IMR-90 (cell line): ENCODE data around the gene HECW1. TPM values are rescaled to one million over a fixed set of nuclear protein-coding genes. Genes with fewer than 3 reads are reported as not detected.

Experiments
- ATAC-seq: fragments of 200-7000 bp; cut with Tn5 transposase; 2 replicates; pipeline ENCODE4 v1.9.1; 2020; ENCODE audit warnings: low read depth, mild to moderate bottlenecking, moderate library complexity
- BruUV-seq: library from RNA; stranded (reverse); fragments of 400-500 nt; replicated peaks from 2 replicates; lab custom pipeline; 2021; lab: Mats Ljungman, UMichigan
- CTCF ChIA-PET: fragments of 300-600 bp; formaldehyde crosslinking; extraction: SDS; loops from one replicate; lab custom pipeline; 2021; ENCODE audit warnings: antibody characterized with exemption; lab: Yijun Ruan, JAX
- POLR2A ChIA-PET: fragments of 300-600 bp; sonication (Branson Sonifier 250); formaldehyde crosslinking; loops from one replicate; lab custom pipeline; 2022; ENCODE audit warnings: antibody characterized with exemption; ENCODE audit not compliant: unreplicated experiment; lab: Charles Lee
- DNase-seq: peaks from one replicate; pipeline ENCODE4 v3.0.0; 2013
- H2AFZ ChIP-seq: replicated peaks from 2 replicates; pipeline ENCODE3; 2013; ENCODE audit warnings: low read length, mild to moderate bottlenecking; ENCODE audit not compliant: poor library complexity
- H2AK5ac ChIP-seq: 2 replicates; pipeline ENCODE4 v1.6.1; 2013; ENCODE audit warnings: low read depth, low read length, inconsistent platforms
- H2AK9ac ChIP-seq: replicated peaks from 2 replicates; pipeline ENCODE3; 2013; ENCODE audit warnings: mild to moderate bottlenecking, low read depth, low read length, moderate library complexity; ENCODE audit not compliant: poor library complexity
- H2BK120ac ChIP-seq: 2 replicates; pipeline ENCODE4 v1.6.1; 2013; ENCODE audit warnings: low read depth, low read length, inconsistent platforms
- H2BK15ac ChIP-seq: 3 replicates; pipeline ENCODE4 v1.6.1; 2013; ENCODE audit warnings: low read depth, low read length, inconsistent platforms
- H2BK20ac ChIP-seq: 2 replicates; pipeline ENCODE4 v1.6.1; 2013; ENCODE audit warnings: low read depth, mild to moderate bottlenecking, inconsistent platforms, low read length, moderate library complexity
- H2BK5ac ChIP-seq: 2 replicates; pipeline ENCODE4 v1.6.1; 2013; ENCODE audit warnings: mild to moderate bottlenecking, low read depth, low read length, inconsistent platforms; ENCODE audit not compliant: poor library complexity, severe bottlenecking
- H3K14ac ChIP-seq: replicated peaks from 2 replicates; pipeline ENCODE4 v1.6.1; 2013; ENCODE audit warnings: low read depth, low read length, inconsistent platforms
- H3K18ac ChIP-seq: 2 replicates; pipeline ENCODE4 v1.6.1; 2013; ENCODE audit warnings: low read depth, low read length, control low read depth
- H3K23ac ChIP-seq: 2 replicates; pipeline ENCODE4 v1.6.1; 2013; ENCODE audit warnings: low read depth, low read length, inconsistent platforms
- H3K27ac ChIP-seq: 2 replicates; pipeline ENCODE4 v1.5.1; 2013; ENCODE audit warnings: mild to moderate bottlenecking, control low read depth, low read length; ENCODE audit not compliant: insufficient read depth
- H3K27me3 ChIP-seq: 2 replicates; pipeline ENCODE4 v1.6.1; 2013; ENCODE audit warnings: low read length; ENCODE audit not compliant: control insufficient read depth, insufficient read depth
- H3K36me3 ChIP-seq: 2 replicates; pipeline ENCODE4 v1.6.1; 2013; ENCODE audit warnings: low read length, mixed read lengths; ENCODE audit not compliant: control insufficient read depth, insufficient read depth
- H3K4ac ChIP-seq: 2 replicates; pipeline ENCODE4 v1.6.1; 2013; ENCODE audit warnings: low read depth, low read length, inconsistent platforms
- H3K4me1 ChIP-seq: 2 replicates; pipeline ENCODE4 v1.6.1; 2013; ENCODE audit warnings: low read length, mixed read lengths; ENCODE audit not compliant: control insufficient read depth, insufficient read depth
- H3K4me2 ChIP-seq: 2 replicates; pipeline ENCODE4 v1.6.1; 2013; ENCODE audit warnings: low read depth, mild to moderate bottlenecking, control low read depth, low read length, moderate library complexity
- H3K4me3 ChIP-seq: 2 replicates; pipeline ENCODE4 v1.5.1; 2013; ENCODE audit warnings: low read depth, mild to moderate bottlenecking, control low read depth, low read length, moderate library complexity; ENCODE audit not compliant: insufficient read depth
- H3K56ac ChIP-seq: 2 replicates; pipeline ENCODE4 v1.6.1; 2013; ENCODE audit warnings: low read length, inconsistent platforms; ENCODE audit not compliant: insufficient read depth; ENCODE audit errors: extremely low read depth
- H3K79me1 ChIP-seq, 2 experiments: 2 replicates each; pipeline ENCODE4 v1.6.1; 2013; ENCODE audit warnings: low read length in 2 of 2, inconsistent platforms in 1 of 2, low read depth in 1 of 2
- H3K9ac ChIP-seq: 2 replicates; pipeline ENCODE4 v1.6.1; 2013; ENCODE audit warnings: low read depth, low read length, control low read depth
- H3K9me1 ChIP-seq: 2 replicates; pipeline ENCODE4 v1.6.1; 2013; ENCODE audit warnings: low read length, inconsistent platforms; ENCODE audit not compliant: insufficient read depth
- H3K9me3 ChIP-seq: 2 replicates; pipeline ENCODE4 v1.6.1; 2013; ENCODE audit warnings: low read length; ENCODE audit not compliant: control insufficient read depth, insufficient read depth
- H4K20me1 ChIP-seq: 2 replicates; pipeline ENCODE4 v1.6.1; 2013; ENCODE audit warnings: low read length, inconsistent platforms; ENCODE audit not compliant: insufficient read depth
- H4K5ac ChIP-seq: 2 replicates; pipeline ENCODE4 v1.6.1; 2013; ENCODE audit warnings: mild to moderate bottlenecking, low read depth, low read length, control low read depth
- H4K8ac ChIP-seq, 2 experiments: 2 replicates each; pipeline ENCODE4 v1.6.1; 2013; ENCODE audit warnings: low read depth in 2 of 2, low read length in 2 of 2, control low read depth in 1 of 2, inconsistent platforms in 1 of 2
- H4K91ac ChIP-seq: 2 replicates; pipeline ENCODE4 v1.6.1; 2013; ENCODE audit warnings: low read depth, low read length, inconsistent platforms; ENCODE audit not compliant: insufficient read depth
- MAFK ChIP-seq: IDR thresholded peaks from 2 replicates; pipeline ENCODE4 v1.6.1; 2012; ENCODE audit warnings: low read depth, low read length, improper control_type of control experiment
- MXI1 ChIP-seq: IDR thresholded peaks from 2 replicates; pipeline ENCODE4 v1.6.1; 2012; ENCODE audit warnings: low read depth, mild to moderate bottlenecking, low read length, moderate library complexity, borderline replicate concordance
- whole genome bisulfite sequencing, 2 experiments: methylation state at CpG; one replicate each; pipeline versions ENCODE4 v1.1.5 to v1.1.7; 2013; ENCODE audit warnings: missing lambda C conversion rate in 2 of 2; ENCODE audit not compliant: insufficient read length in 1 of 2; ENCODE audit errors: extremely low coverage in 2 of 2; 5-methylcytosine and 5-hydroxymethylcytosine counted together
- dilution Hi-C: fragments of 300-500 bp; cut with HindIII; formaldehyde crosslinking; loops from one replicate; pipeline ENCODE4 v1.14.3; 2018; ENCODE audit warnings: low sequenced_read_pairs; ENCODE audit not compliant: unreplicated experiment
- in situ Hi-C: fragments of 300-500 bp; cut with MboI; formaldehyde crosslinking; loops from 3 replicates; pipeline ENCODE4 v1.14.3; 2019; ENCODE audit warnings: low sequenced_read_pairs, inconsistent platforms, mixed read lengths
- intact Hi-C: fragments of 100-400 bp; cut with micrococcal nuclease; formaldehyde crosslinking; loops from 2 replicates; pipeline ENCODE4 v1.10.0; 2022
- polyA plus RNA-seq, 3 experiments: library from polyadenylated mRNA; depleted of rRNA; stranded (reverse); fragments of >200 nt; gene quantifications; 2 replicates each; pipeline ENCODE4 v1.2.3, GENCODE V29; 2012; ENCODE audit warnings: low replicate concordance in 1 of 3
- total RNA-seq: library from RNA; depleted of rRNA; stranded (reverse); fragments of >200 nt; gene quantifications from 2 replicates; pipeline ENCODE4 v1.2.3, GENCODE V29; 2012

The HECW1 gene
- total and polyA plus RNA-seq, 2 of the 4 experiments (the other 2 are of a cell fraction), result 0.56 to 1.3 TPM

- WGBS, 2 experiments, result no CpG with 5 or more reads among the region's 7 CpGs
- BruUV-seq, result no TSS peak
- intact Hi-C loops (no loop called here), in situ Hi-C loops (no loop called here), dilution Hi-C loops (no loop called here)
- Histone ChIP-seq H3K36me3 (no peaks in the 10 kb centered on the region), H3K27ac (no peak overlapping the region), H4K8ac (no peak overlapping the region; a peak in 1 of 4 replicates), H2BK120ac (no peak overlapping the region), H2BK5ac (no peak overlapping the region), H3K4me2 (no peak overlapping the region), H3K4me3 (no peak overlapping the region), H3K23ac (no peak overlapping the region), H4K20me1 (no peaks in the 10 kb centered on the region), H3K56ac (no peak overlapping the region), H3K9me1 (no peaks in the 10 kb centered on the region), H4K91ac (no peak overlapping the region), H3K79me1 (no peaks in the 10 kb centered on the region), H2AK5ac (no peak overlapping the region), H4K5ac (no peak overlapping the region), H3K9ac (no peak overlapping the region), H3K4ac (no peak overlapping the region), H2AFZ (peak overlapping the region; percentile 61), H3K27me3 (peaks cover 2% of the 10 kb centered on the region), H2BK20ac (no peak overlapping the region), H3K4me1 (no peaks in the 10 kb centered on the region), H3K18ac (no peak overlapping the region), H3K9me3 (no peaks in the 10 kb centered on the region), H3K14ac (no peak overlapping the region), H2AK9ac (no peak overlapping the region), H2BK15ac (no peak overlapping the region)
- ChIA-PET POLR2A (no interaction called here), CTCF (no interaction called here)
- TF ChIP-seq MAFK, result peak; percentile 87
- no peak for TF ChIP-seq MXI1
- DNase-seq, result peak; percentile 18
- ATAC-seq, result no peak
Observed at GRCh38 chr7:43077732-43078391, 34.6 kb upstream of the HECW1 start.
